Panc1 (cell line): ENCODE results near the gene TCEA3. TPM values are rescaled to one million over a fixed set of nuclear protein-coding genes. Genes with fewer than 3 reads are reported as not detected.
A peak's percentile ranks its signal among the peaks of the same experiment; 100 is the strongest.

Experiments used
- ATAC-seq: fragments of 200-7000 bp; cut with Tn5 transposase; 2 replicates; pipeline ENCODE4 v1.9.1; 2020; ENCODE audit warnings: mild to moderate bottlenecking, moderate library complexity
- BruUV-seq: library from RNA; stranded (reverse); fragments of 400-500 nt; replicated peaks from 2 replicates; lab custom pipeline; 2021; lab: Mats Ljungman, UMichigan
- CTCF ChIA-PET: fragments of 300-600 bp; sonication (Branson Sonifier 250); formaldehyde crosslinking; loops from one replicate; lab custom pipeline; 2022; ENCODE audit warnings: antibody characterized with exemption; lab: Charles Lee
- POLR2A ChIA-PET: fragments of 300-600 bp; sonication (Branson Sonifier 250); formaldehyde crosslinking; loops from one replicate; lab custom pipeline; 2022; ENCODE audit warnings: antibody characterized with exemption; lab: Charles Lee
- DNase-seq: peaks from one replicate; pipeline ENCODE4 v3.0.0-alpha.2; 2010; ENCODE audit warnings: low read depth, low spot score
- H3K27ac ChIP-seq: 2 replicates; pipeline ENCODE4 v1.5.1; 2011; ENCODE audit warnings: mild to moderate bottlenecking, low read length, inconsistent platforms
- H3K27me3 ChIP-seq: fragments of 200-500 bp; sonication (Bioruptor generic); 2 replicates; pipeline ENCODE4 v1.6.0; 2014; ENCODE audit warnings: low read length, inconsistent platforms; ENCODE audit not compliant: control insufficient read depth, insufficient read depth
- H3K36me3 ChIP-seq: fragments of 200-500 bp; sonication (Bioruptor generic); 2 replicates; pipeline ENCODE4 v1.5.1; 2014; ENCODE audit warnings: inconsistent platforms, mild to moderate bottlenecking, low read length, moderate library complexity; ENCODE audit not compliant: control insufficient read depth, insufficient read depth
- H3K4me1 ChIP-seq: 2 replicates; pipeline ENCODE4 v1.5.1; 2011; ENCODE audit warnings: inconsistent platforms, mild to moderate bottlenecking, low read length, moderate library complexity; ENCODE audit not compliant: control insufficient read depth, insufficient read depth
- H3K4me3 ChIP-seq, 2 experiments: 2 replicates each; pipeline ENCODE4 v1.5.1; 2011 to 2012; ENCODE audit warnings: low read depth in 2 of 2, low read length in 2 of 2, mild to moderate bottlenecking in 2 of 2, inconsistent platforms in 1 of 2, moderate library complexity in 1 of 2
- H3K9me3 ChIP-seq: fragments of 200-500 bp; sonication (Bioruptor generic); 2 replicates; pipeline ENCODE4 v1.5.1; 2014; ENCODE audit warnings: low read depth, mild to moderate bottlenecking, inconsistent platforms, low read length, moderate library complexity; ENCODE audit not compliant: control insufficient read depth, insufficient read depth
- POLR2AphosphoS5 ChIP-seq: IDR thresholded peaks from 2 replicates; pipeline ENCODE4 v1.6.1; 2012; ENCODE audit warnings: mild to moderate bottlenecking, low read depth, low read length, moderate library complexity
- SIN3A ChIP-seq: IDR thresholded peaks from 2 replicates; pipeline ENCODE4 v1.6.1; 2012; ENCODE audit warnings: low read depth, mild to moderate bottlenecking, low read length, moderate library complexity, borderline replicate concordance; ENCODE audit not compliant: insufficient read depth
- TCF7L2 ChIP-seq: IDR thresholded peaks from 2 replicates; pipeline ENCODE4 v1.6.1; 2011; ENCODE audit warnings: mild to moderate bottlenecking, low read depth, low read length, inconsistent platforms
- in situ Hi-C: cut with HindIII; loops from 2 replicates; pipeline ENCODE4 v1.10.0; 2016; ENCODE audit warnings: low sequenced_read_pairs, low pct_unique_long_range_greater_than_20kb
- intact Hi-C: fragments of 100-400 bp; cut with micrococcal nuclease; formaldehyde crosslinking; loops from one replicate; pipeline ENCODE4 v1.10.0; 2022; ENCODE audit not compliant: unreplicated experiment
- total RNA-seq: library from RNA; stranded (reverse); gene quantifications from one replicate; pipeline ENCODE4 v1.2.1, GENCODE V29; 2021; ENCODE audit not compliant: unreplicated experiment
- TF ChIP-seq, protein P1 (sequence below): fragments of 450-650 bp; IDR thresholded peaks from 2 replicates; pipeline ENCODE4 v1.5.1; 2017; ENCODE audit warnings: mild to moderate bottlenecking
- TF ChIP-seq, protein P2 (sequence below), 2 experiments: IDR thresholded peaks; 2 replicates each; pipeline ENCODE4 v1.6.1; 2011 to 2012; ENCODE audit warnings: low read depth in 2 of 2, control low read depth in 1 of 2, low read length in 1 of 2, mild to moderate bottlenecking in 1 of 2, moderate library complexity in 1 of 2; ENCODE audit not compliant: insufficient read depth in 1 of 2

The TCEA3 gene
- total RNA-seq, 1 experiment from 2014 or later = 8.3 TPM

DNA sequence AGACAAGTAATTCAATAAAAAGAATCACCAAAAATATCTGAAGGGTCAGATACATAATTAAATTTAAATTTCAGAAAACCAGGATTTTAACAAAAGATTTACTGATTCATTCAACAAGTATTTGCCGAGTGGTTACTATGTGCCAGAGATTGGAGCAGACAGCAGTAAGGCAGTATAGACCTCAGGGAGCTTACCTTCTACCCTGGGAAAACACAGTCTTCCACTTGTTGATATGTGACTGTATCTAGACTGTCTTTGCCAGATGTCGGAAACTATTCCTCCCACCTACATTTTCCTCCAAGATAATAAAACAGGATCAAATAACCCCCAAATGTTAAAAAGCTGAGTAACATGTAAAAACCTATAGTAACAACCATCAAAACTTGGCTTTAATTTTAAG is 86.7 kb downstream of the TCEA3 start:
- intact Hi-C loops = no loop called here
- ChIA-PET CTCF (no interaction called here), POLR2A (no interaction called here)
- DNase-seq (no peak), ATAC-seq (no peak)
- Histone ChIP-seq H3K4me3 (no peak overlapping the region), H3K4me1 (peaks cover 35% of the 10 kb centered on the region), H3K27me3 (no peaks in the 10 kb centered on the region), H3K36me3 (peaks cover 30% of the 10 kb centered on the region), H3K9me3 (no peaks in the 10 kb centered on the region), H3K27ac (peak overlapping the region; percentile 45)
- in situ Hi-C loops = no loop called here
- TF ChIP-seq POLR2AphosphoS5 = no peak
- TF ChIP-seq, protein P1, sequence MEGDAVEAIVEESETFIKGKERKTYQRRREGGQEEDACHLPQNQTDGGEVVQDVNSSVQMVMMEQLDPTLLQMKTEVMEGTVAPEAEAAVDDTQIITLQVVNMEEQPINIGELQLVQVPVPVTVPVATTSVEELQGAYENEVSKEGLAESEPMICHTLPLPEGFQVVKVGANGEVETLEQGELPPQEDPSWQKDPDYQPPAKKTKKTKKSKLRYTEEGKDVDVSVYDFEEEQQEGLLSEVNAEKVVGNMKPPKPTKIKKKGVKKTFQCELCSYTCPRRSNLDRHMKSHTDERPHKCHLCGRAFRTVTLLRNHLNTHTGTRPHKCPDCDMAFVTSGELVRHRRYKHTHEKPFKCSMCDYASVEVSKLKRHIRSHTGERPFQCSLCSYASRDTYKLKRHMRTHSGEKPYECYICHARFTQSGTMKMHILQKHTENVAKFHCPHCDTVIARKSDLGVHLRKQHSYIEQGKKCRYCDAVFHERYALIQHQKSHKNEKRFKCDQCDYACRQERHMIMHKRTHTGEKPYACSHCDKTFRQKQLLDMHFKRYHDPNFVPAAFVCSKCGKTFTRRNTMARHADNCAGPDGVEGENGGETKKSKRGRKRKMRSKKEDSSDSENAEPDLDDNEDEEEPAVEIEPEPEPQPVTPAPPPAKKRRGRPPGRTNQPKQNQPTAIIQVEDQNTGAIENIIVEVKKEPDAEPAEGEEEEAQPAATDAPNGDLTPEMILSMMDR = no peak
- TF ChIP-seq, protein P2, sequence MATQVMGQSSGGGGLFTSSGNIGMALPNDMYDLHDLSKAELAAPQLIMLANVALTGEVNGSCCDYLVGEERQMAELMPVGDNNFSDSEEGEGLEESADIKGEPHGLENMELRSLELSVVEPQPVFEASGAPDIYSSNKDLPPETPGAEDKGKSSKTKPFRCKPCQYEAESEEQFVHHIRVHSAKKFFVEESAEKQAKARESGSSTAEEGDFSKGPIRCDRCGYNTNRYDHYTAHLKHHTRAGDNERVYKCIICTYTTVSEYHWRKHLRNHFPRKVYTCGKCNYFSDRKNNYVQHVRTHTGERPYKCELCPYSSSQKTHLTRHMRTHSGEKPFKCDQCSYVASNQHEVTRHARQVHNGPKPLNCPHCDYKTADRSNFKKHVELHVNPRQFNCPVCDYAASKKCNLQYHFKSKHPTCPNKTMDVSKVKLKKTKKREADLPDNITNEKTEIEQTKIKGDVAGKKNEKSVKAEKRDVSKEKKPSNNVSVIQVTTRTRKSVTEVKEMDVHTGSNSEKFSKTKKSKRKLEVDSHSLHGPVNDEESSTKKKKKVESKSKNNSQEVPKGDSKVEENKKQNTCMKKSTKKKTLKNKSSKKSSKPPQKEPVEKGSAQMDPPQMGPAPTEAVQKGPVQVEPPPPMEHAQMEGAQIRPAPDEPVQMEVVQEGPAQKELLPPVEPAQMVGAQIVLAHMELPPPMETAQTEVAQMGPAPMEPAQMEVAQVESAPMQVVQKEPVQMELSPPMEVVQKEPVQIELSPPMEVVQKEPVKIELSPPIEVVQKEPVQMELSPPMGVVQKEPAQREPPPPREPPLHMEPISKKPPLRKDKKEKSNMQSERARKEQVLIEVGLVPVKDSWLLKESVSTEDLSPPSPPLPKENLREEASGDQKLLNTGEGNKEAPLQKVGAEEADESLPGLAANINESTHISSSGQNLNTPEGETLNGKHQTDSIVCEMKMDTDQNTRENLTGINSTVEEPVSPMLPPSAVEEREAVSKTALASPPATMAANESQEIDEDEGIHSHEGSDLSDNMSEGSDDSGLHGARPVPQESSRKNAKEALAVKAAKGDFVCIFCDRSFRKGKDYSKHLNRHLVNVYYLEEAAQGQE (IDR thresholded peaks at IDR 0.05; ENCODE audit: insufficient read depth in 1 of 2, low read depth in 2 of 2, low read length in 1 of 2) = no peak
- no peak for TF ChIP-seq SIN3A
- no peak for TF ChIP-seq TCF7L2
- no TSS peak for BruUV-seq

DNA sequence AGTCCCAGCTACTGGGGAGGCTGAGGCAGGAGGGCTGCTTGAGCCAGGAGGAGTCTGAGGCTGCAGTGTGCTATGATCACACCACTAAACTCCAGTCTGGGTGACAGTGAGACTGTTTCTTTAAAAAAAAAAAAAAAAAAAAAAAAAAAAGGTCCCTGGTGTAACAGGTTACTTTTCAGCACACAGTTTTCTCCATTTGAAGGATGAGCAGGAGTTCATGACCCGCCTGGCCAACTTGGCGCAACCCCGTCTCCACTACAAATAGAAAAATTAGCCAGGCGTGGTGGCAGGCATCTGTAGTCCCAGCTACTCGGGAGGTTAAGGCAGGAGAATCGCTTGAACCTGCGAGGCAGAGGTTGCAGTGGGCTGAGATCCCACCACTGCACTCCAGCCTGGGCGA is 92.8 kb downstream of the TCEA3 start:
- POLR2A ChIA-PET = interaction anchor here (0.7 kb wide), 1 partner anchor 415 kb away, joined by 3 read pairs; no protein-coding TSS in a partner anchor

More for the DNA sequence above, 92.8 kb downstream of the TCEA3 start:
- no peaks in the 10 kb centered on the region for H3K4me1 ChIP-seq
- CTCF ChIA-PET = interaction anchor here (0.6 kb wide), 1 partner anchor 209 kb away, joined by 6 read pairs; no protein-coding TSS in a partner anchor
- H3K36me3 ChIP-seq = peaks cover 30% of the 10 kb centered on the region
- intact Hi-C loops = no loop called here
- no peaks in the 10 kb centered on the region for H3K9me3 ChIP-seq
- in situ Hi-C loops = no loop called here
- BruUV-seq = no TSS peak
- H3K27me3 ChIP-seq = no peaks in the 10 kb centered on the region
- no peak for TF ChIP-seq TCF7L2
- no peak for TF ChIP-seq SIN3A
- TF ChIP-seq, protein P2 (IDR thresholded peaks at IDR 0.05; ENCODE audit: insufficient read depth in 1 of 2, low read depth in 2 of 2, low read length in 1 of 2) = no peak
- TF ChIP-seq POLR2AphosphoS5 = no peak
- TF ChIP-seq, protein P1 = no peak
- ATAC-seq (no peak), DNase-seq (no peak)
- H3K27ac ChIP-seq = no peak overlapping the region
- H3K4me3 ChIP-seq = no peak overlapping the region

Other genes starting within 250 kb of the TCEA3 start
- 3.5 TPM for gene HTR1D, start 207.2 kb downstream of the TCEA3 start, total RNA-seq
- 173 TPM for gene HNRNPR, start 80.5 kb downstream of the TCEA3 start, total RNA-seq
- gene ZNF436, start 54.9 kb downstream of the TCEA3 start, total RNA-seq = 16.0 TPM
- 17.9 TPM for gene ASAP3, start 59.4 kb upstream of the TCEA3 start, total RNA-seq
- 9.5 TPM for gene E2F2, start 106.5 kb upstream of the TCEA3 start, total RNA-seq
- 39.6 TPM for gene ID3, start 134.8 kb upstream of the TCEA3 start, total RNA-seq